ENCODE measurements around the gene BCL2L2. TPM values are rescaled to one million over a fixed set of nuclear protein-coding genes. Genes with fewer than 3 reads are reported as not detected.
"Not testable (repeated sequence)": the region's sequence is repeated elsewhere in the genome, so short reads cannot be mapped to it uniquely, and the experiment has no call there.

BCL2L2 gene
- total RNA-seq, 4 donors from 2014 or later: 92.8 to 132 (median 121) TPM

DNA sequence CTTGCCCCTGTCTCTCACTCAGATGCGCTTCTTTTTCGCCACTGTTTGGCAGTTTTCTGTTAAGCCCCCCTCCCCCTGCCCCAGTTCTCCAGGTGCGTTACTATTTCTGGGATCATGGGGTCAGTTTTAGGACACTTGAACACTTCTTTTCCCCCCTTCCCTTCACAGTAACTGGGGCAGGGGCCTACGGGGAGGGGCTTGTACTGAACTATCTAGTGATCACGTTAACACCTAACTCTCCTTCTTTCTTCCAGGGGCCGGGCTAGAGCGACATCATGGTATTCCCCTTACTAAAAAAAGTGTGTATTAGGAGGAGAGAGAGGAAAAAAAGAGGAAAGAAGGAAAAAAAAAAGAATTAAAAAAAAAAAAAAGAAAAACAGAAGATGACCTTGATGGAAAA is 18.4 kb downstream of the BCL2L2 start:
- Histone ChIP-seq H3K4me3 (no peak overlapping the region), H3K27me3 (no peaks in the 10 kb centered on the region), H3K4me1 (peaks cover 16 to 36% (median 26%) of the 10 kb centered on the region in 4 donors), H3K9me3 (no peaks in the 10 kb centered on the region), H3K36me3 (peaks cover 16 to 38% (median 32%) of the 10 kb centered on the region in 4 donors), H3K27ac (replicated peaks in 1 of 4) (no peak overlapping the region)
- no peak for DNase-seq (ENCODE audit: extremely low spot score)
- WGBS: 77% methylated on average over 7 of the region's 7 CpGs
- intact Hi-C loops (cut with DNase I): loop anchor here (5.0 kb wide), 2 partner anchors 142 to 232 kb away; partner anchors contain the start of genes NGDN and THTPA
- no peak for TF ChIP-seq POLR2AphosphoS5 (IDR thresholded peaks at IDR 0.05)
- TF ChIP-seq, protein P1, sequence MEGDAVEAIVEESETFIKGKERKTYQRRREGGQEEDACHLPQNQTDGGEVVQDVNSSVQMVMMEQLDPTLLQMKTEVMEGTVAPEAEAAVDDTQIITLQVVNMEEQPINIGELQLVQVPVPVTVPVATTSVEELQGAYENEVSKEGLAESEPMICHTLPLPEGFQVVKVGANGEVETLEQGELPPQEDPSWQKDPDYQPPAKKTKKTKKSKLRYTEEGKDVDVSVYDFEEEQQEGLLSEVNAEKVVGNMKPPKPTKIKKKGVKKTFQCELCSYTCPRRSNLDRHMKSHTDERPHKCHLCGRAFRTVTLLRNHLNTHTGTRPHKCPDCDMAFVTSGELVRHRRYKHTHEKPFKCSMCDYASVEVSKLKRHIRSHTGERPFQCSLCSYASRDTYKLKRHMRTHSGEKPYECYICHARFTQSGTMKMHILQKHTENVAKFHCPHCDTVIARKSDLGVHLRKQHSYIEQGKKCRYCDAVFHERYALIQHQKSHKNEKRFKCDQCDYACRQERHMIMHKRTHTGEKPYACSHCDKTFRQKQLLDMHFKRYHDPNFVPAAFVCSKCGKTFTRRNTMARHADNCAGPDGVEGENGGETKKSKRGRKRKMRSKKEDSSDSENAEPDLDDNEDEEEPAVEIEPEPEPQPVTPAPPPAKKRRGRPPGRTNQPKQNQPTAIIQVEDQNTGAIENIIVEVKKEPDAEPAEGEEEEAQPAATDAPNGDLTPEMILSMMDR (IDR thresholded peaks at IDR 0.05): no peak
- TF ChIP-seq EP300 (IDR thresholded peaks at IDR 0.05): no peak
- TF ChIP-seq POLR2A (IDR thresholded peaks at IDR 0.05; ENCODE audit: low read depth): no peak

DNA sequence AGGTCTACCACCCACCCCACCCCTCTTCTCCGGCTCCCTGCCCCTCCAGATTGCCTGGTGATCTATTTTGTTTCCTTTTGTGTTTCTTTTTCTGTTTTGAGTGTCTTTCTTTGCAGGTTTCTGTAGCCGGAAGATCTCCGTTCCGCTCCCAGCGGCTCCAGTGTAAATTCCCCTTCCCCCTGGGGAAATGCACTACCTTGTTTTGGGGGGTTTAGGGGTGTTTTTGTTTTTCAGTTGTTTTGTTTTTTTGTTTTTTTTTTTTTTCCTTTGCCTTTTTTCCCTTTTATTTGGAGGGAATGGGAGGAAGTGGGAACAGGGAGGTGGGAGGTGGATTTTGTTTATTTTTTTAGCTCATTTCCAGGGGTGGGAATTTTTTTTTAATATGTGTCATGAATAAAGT is 19.1 kb downstream of the BCL2L2 start:
- H3K4me3 ChIP-seq; H3K9me3 ChIP-seq; H3K27me3 ChIP-seq; DNase-seq (ENCODE audit: extremely low spot score); H3K27ac ChIP-seq (replicated peaks in 1 of 4): not testable (repeated sequence)
- Histone ChIP-seq H3K36me3 (peaks cover 16 to 38% (median 32%) of the 10 kb centered on the region in 4 donors), H3K4me1 (peaks cover 16 to 29% (median 20%) of the 10 kb centered on the region in 4 donors)
- intact Hi-C loops (cut with DNase I): loop anchor here (5.0 kb wide), 1 partner anchor 142 kb away; the partner anchor contains the start of gene NGDN
- 93% methylated on average over 5 of the region's 5 CpGs for WGBS

DNA sequence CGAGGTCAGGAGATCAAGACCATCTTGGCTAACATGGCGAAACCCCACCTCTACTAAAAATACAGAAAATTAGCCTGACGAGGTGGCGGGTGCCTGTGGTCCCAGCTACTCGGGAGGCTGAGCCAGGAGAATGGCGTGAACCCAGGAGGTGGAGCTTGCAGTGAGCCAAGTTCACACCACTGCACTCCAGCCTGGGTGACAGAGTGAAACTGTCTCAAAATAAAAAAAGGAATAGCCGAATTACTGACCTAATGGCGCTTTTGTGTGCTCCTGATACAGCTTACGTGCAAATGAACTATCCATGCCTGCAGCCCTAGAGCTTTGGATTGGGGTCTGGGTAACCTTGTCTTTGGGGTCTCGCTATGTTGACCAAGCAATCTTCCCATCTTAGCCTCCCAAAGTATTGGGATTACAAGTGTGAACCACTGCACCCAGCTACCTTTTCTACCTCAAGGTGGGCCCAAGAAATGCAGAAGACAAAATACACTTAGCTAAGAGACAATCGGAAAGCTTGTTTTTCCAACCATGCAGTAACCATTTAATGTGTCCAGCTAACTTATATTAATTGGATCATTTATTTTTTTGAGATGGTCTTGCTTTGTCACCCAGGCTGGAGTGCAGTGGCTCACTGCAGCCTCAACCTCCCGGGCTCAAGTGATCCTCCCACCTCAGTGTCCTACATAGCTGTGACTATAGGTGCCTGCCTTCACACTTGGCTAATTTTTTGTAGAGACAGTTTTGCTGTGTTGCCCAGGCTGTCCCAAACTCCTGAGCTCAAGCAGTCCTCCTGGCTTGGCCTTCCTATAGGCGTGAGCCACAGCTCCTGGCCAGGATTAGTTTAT is 20.1 kb downstream of the BCL2L2 start:
- Histone ChIP-seq H3K4me3 (no peak overlapping the region), H3K27me3 (no peaks in the 10 kb centered on the region), H3K4me1 (peaks cover 16 to 29% (median 20%) of the 10 kb centered on the region in 4 donors), H3K9me3 (no peaks in the 10 kb centered on the region), H3K27ac (replicated peaks in 1 of 4) (no peak overlapping the region), H3K36me3 (peaks cover 16 to 38% (median 32%) of the 10 kb centered on the region in 4 donors)
- no peak for DNase-seq (ENCODE audit: extremely low spot score)
- WGBS: 81% methylated on average over 13 of the region's 13 CpGs
- TF ChIP-seq POLR2AphosphoS5 (IDR thresholded peaks at IDR 0.05) (no peak), POLR2A (IDR thresholded peaks at IDR 0.05; ENCODE audit: low read depth) (no peak), EP300 (IDR thresholded peaks at IDR 0.05) (no peak)
- TF ChIP-seq, protein P1 (IDR thresholded peaks at IDR 0.05): no peak
- intact Hi-C loops (cut with DNase I): loop anchor here (1.0 to 5.0 kb wide), 2 partner anchors 54 to 141 kb away; partner anchors contain the start of gene NGDN

DNA sequence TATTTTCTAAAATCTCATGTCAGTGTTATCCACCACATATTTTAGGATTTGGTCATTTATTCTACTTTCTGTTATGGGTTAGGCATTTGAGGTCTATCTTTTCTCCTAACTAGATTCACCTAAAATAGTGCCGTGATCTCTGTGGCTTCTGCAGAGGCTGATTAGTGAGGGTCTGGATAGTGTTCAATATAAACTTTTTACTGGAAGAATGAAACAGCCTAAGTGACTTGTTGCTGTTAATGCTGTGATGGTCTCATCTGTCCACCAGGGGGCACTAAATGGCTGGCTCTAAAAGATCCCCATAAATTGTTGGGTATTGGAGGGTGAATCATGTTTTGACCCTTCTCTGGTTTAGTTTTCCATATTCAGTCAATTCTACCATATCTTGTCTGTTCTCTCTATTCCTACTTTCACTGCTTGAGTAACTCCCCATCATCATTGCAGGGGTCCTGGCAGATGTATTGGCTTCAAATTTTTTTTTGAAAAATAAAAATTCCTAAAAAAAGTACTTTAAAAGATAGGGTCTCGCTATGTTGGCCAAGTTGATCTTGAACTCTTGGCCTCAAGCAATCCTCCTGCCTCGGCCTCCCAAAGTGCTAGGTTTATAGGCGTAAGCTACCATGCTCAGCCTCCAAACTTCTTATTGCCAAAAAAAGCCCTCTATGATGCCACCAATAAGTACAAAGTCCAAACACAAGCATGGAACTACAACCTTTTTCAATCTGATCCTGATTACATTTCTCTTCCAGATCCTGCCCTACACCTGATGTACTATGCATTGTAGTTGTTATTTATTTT is 21.5 kb downstream of the BCL2L2 start:
- no peak for DNase-seq (ENCODE audit: extremely low spot score)

More for the DNA sequence above, 21.5 kb downstream of the BCL2L2 start:
- Histone ChIP-seq H3K4me3 (no peak overlapping the region), H3K27me3 (no peaks in the 10 kb centered on the region), H3K27ac (replicated peaks in 1 of 4) (no peak overlapping the region), H3K4me1 (peaks cover 5 to 15% (median 9%) of the 10 kb centered on the region in 4 donors), H3K36me3 (peaks cover 16 to 32% (median 28%) of the 10 kb centered on the region in 4 donors), H3K9me3 (no peaks in the 10 kb centered on the region)
- intact Hi-C loops (cut with DNase I): loop anchor here (1.0 to 5.0 kb wide), 2 partner anchors 52 to 139 kb away; partner anchors contain the start of gene NGDN
- 50% methylated on average over 4 of the region's 4 CpGs for WGBS
- TF ChIP-seq POLR2AphosphoS5 (IDR thresholded peaks at IDR 0.05) (no peak), EP300 (IDR thresholded peaks at IDR 0.05) (no peak), POLR2A (IDR thresholded peaks at IDR 0.05; ENCODE audit: low read depth) (no peak)
- TF ChIP-seq, protein P1 (IDR thresholded peaks at IDR 0.05): peak; percentile 83 to 85 (median 84)
